ENCODE measurements around the gene SLC35D2. TPM values are rescaled to one million over a fixed set of nuclear protein-coding genes. Genes with fewer than 3 reads are reported as not detected.

The SLC35D2 gene
- total RNA-seq, 1 donor from 2014 or later, result 11.9 TPM

DNA sequence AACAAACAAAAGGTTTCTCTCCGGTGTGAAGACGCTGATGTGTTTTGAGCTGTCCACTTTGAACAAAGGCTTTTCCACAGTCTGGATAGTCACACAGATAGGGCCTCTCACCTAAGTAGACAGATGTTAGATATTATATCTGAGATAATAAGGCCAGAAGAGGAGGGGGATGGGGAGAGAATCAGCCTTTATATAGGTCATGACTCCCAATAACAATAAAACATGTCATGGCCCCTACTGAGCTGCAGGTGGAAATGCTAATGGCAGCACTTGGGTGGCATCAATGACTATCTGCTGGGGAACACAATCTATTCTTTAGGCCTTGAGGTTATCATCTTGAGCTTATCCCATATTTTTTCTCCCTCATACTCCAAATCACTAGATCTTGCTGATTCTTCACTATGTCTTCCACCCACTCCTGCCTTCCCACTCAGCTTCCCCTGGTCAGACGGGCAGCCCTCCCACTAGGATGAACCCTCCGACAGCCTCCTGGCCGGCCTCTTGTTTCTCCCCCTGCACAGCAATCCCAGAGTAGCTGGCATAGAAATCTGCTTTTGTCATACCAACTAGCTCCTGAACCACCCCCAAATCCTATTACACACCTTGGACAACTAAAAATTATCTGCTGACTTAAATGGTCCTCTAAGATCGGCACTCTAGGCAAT lies 11.5 kb upstream of the SLC35D2 start:
- no peaks in the 10 kb centered on the region for H3K27me3 ChIP-seq
- intact Hi-C loops (cut with DNase I), result no loop called here
- no peaks in the 10 kb centered on the region for H3K9me3 ChIP-seq
- H3K27ac ChIP-seq, result no peak overlapping the region
- TF ChIP-seq, protein P1, sequence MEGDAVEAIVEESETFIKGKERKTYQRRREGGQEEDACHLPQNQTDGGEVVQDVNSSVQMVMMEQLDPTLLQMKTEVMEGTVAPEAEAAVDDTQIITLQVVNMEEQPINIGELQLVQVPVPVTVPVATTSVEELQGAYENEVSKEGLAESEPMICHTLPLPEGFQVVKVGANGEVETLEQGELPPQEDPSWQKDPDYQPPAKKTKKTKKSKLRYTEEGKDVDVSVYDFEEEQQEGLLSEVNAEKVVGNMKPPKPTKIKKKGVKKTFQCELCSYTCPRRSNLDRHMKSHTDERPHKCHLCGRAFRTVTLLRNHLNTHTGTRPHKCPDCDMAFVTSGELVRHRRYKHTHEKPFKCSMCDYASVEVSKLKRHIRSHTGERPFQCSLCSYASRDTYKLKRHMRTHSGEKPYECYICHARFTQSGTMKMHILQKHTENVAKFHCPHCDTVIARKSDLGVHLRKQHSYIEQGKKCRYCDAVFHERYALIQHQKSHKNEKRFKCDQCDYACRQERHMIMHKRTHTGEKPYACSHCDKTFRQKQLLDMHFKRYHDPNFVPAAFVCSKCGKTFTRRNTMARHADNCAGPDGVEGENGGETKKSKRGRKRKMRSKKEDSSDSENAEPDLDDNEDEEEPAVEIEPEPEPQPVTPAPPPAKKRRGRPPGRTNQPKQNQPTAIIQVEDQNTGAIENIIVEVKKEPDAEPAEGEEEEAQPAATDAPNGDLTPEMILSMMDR (IDR thresholded peaks at IDR 0.05), result no peak
- DNase-seq (ENCODE audit: low spot score in 2 of 2), result no peak
- H3K4me1 ChIP-seq, result peaks cover 0 to 5% of the 10 kb centered on the region in 2 donors
- H3K36me3 ChIP-seq, result no peaks in the 10 kb centered on the region
- H3K4me3 ChIP-seq, result no peak overlapping the region

DNA sequence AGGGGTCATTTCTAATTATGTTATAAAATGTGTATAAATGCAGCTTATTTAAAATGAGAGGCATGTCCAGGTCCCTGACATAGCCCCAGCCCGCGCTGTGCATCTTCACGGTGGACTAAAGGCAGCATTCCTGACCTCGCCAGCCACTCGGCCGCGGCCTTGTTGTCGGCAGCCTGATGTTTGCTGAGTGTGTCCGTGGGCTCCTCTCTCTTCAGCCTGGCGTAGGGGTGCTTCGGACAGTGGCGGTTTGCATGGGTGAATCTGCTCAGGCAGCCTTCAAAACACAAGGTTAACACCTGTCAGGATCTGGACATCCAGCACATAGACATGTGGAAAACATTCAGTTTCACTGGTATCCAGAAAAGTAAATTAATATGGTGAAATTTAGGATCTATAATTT lies 8.8 kb upstream of the SLC35D2 start:
- no peak overlapping the region for H3K27ac ChIP-seq
- TF ChIP-seq, protein P1 (IDR thresholded peaks at IDR 0.05), result no peak
- H3K4me1 ChIP-seq, result peaks cover 0 to 7% of the 10 kb centered on the region in 2 donors
- H3K4me3 ChIP-seq, result no peak overlapping the region
- no peaks in the 10 kb centered on the region for H3K27me3 ChIP-seq
- intact Hi-C loops (cut with DNase I), result no loop called here
- no peaks in the 10 kb centered on the region for H3K9me3 ChIP-seq
- H3K36me3 ChIP-seq, result no peaks in the 10 kb centered on the region
- no peak for DNase-seq (ENCODE audit: low spot score in 2 of 2)

DNA sequence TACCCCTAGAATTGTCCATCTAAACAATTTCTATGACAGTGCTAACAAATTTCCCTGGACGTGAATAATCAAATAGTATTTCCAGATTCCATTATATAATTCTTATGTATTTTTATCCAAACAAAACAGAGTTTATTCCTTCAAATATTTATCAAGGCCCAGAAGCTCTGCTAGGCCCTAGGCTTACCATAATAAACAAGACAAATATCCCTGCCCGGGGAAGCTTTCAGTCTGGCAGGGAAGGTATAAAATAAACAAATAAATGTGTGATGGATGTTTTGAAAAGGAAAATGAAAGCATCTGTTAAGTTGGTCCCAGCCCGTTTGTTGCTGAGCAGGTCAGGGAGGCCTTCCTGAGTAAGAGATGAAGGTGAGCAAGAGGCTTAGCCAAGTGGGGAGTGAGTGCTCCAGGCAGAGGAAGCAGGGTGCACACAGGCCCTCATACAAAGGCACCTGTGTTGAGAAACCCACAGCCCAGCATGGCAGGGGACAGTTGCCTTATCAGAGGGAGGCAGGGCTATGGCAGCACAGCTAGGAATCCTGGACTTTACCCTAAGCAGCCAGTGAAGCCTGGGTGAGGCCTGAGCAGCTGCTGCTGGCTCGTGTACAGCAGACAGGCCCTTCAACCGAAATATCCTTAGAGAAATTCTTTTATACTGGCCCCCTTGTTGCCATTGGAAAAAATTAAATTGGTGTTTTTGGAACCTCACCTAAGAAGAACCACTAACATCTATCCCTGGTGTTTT lies 7.7 kb upstream of the SLC35D2 start:
- Histone ChIP-seq H3K27ac (peak overlapping the region in 1 of 2 donors; percentile 44), H3K9me3 (no peaks in the 10 kb centered on the region), H3K36me3 (no peaks in the 10 kb centered on the region), H3K4me3 (no peak overlapping the region), H3K4me1 (peaks cover 0 to 7% of the 10 kb centered on the region in 2 donors), H3K27me3 (no peaks in the 10 kb centered on the region)
- no peak for DNase-seq (ENCODE audit: low spot score in 2 of 2)
- intact Hi-C loops (cut with DNase I), result no loop called here
- TF ChIP-seq, protein P1 (IDR thresholded peaks at IDR 0.05), result no peak

DNA sequence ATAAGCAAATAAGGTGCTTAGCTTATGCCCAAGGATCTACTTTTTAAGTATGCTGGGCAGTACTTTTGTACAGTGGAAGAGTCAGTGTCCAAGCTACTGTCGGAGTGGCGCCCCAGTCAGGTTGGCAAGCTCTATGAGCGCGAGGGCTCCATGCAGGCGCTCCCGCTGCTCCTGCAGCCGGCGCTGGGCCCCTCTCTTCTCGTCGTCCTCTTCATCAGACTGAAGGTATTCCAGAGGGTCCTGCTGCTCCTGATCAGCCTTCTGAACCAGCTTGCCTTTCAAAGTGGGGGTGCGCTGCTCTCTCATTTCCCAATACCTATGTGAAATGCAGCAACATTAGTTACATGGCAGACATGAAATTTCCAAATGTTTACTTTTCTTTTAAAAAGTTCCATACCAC lies 4.6 kb upstream of the SLC35D2 start:
- no peaks in the 10 kb centered on the region for H3K27me3 ChIP-seq
- no peaks in the 10 kb centered on the region for H3K9me3 ChIP-seq
- peaks cover 0 to 7% of the 10 kb centered on the region in 2 donors for H3K4me1 ChIP-seq
- TF ChIP-seq, protein P1 (IDR thresholded peaks at IDR 0.05), result no peak
- no peak for DNase-seq (ENCODE audit: low spot score in 2 of 2)
- H3K4me3 ChIP-seq, result no peak overlapping the region
- H3K27ac ChIP-seq, result no peak overlapping the region
- H3K36me3 ChIP-seq, result no peaks in the 10 kb centered on the region
- intact Hi-C loops (cut with DNase I), result no loop called here

DNA sequence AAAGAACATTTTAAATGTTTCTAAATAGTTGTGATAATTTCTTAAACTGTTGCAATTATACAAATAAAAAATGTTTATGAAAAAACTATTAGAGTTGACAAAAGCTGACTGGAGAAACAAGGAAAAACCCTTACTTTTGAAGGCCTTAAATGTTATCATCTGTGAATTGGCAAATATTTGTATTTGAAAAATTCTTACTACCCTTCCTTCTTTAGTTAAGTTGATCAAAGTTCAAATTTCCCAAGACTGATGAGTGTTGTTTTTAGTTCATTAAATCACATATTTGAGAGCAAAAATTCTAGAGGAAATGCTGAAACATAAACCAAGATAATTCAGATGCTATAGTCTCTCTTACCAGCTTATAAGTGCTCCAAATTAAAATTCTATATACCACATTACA lies 2.6 kb upstream of the SLC35D2 start:
- H3K36me3 ChIP-seq, result no peaks in the 10 kb centered on the region
- H3K27ac ChIP-seq, result no peak overlapping the region
- DNase-seq (ENCODE audit: low spot score in 2 of 2), result no peak
- H3K4me1 ChIP-seq, result peaks cover 0 to 17% of the 10 kb centered on the region in 2 donors
- H3K4me3 ChIP-seq, result no peak overlapping the region
- H3K9me3 ChIP-seq, result no peaks in the 10 kb centered on the region
- no peaks in the 10 kb centered on the region for H3K27me3 ChIP-seq
- TF ChIP-seq, protein P1 (IDR thresholded peaks at IDR 0.05), result no peak
- intact Hi-C loops (cut with DNase I), result no loop called here
